Measurements from ENCODE around the gene PCMT1.

- TF ChIP-seq TAF1 (IDR thresholded peaks at IDR 0.05; ENCODE audit: borderline replicate concordance, low read depth, low read length): no peak
- TF ChIP-seq POLR2A (IDR thresholded peaks at IDR 0.05; ENCODE audit: low read depth, low read length): no peak
- TF ChIP-seq POLR2AphosphoS5 (IDR thresholded peaks at IDR 0.05; ENCODE audit: low read depth, low read length): no peak
Measured at GRCh38 chr6:149769676-149770075, 20.1 kb downstream of the PCMT1 start.

Data from GM12892 (cell line).